ENCODE measurements around the gene PCYT1B.

The PCYT1B gene

DNA sequence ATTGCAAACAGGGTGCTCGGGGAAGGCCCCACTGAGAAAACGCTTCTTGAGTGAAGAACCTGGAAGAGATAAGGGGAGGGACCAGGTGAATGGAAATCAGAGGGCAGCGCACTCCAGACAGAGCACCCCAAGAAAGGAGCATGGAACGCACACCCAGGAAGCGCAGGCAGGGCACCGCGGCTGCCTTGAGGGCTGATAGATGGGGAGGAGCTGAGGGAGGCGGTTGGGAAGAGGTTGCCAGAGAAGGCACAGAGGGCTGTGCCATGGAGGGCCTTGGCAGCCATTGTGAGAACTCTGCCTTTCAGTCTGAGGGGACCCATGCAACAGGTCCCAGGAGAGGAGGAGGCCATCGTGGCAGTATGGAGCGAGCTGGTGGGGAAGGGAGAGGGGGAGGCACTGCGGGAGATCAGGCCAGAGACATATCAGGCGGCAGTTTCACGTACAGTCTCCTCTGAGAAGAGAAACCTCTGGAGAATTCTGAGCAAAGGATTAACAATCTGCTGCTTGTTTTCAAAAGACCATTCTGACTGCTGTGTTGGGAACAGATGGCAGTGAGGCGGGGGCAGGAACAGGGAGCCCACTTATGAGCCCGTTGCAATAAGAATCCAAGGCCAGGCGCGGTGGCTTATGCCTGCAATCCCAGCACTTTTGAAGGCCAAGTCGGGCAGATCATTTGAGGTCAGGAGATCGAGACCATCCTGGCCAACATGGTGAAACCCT is 83.7 kb downstream of the PCYT1B start:
- no peaks in the 10 kb centered on the region for H3K9me3 ChIP-seq (ENCODE audit: control insufficient read depth, low read length)
- H3K4me1 ChIP-seq (ENCODE audit: control insufficient read depth, insufficient read depth, low read length) = no peaks in the 10 kb centered on the region
- no peak overlapping the region for H3K4me3 ChIP-seq (ENCODE audit: low read length)
- no peak overlapping the region for H3K9ac ChIP-seq (ENCODE audit: low read length)
- no peaks in the 10 kb centered on the region for H3K27me3 ChIP-seq (ENCODE audit: control insufficient read depth, insufficient read depth, low read length)
- no peaks in the 10 kb centered on the region for H3K36me3 ChIP-seq (ENCODE audit: control insufficient read depth, insufficient read depth, low read length)

DNA sequence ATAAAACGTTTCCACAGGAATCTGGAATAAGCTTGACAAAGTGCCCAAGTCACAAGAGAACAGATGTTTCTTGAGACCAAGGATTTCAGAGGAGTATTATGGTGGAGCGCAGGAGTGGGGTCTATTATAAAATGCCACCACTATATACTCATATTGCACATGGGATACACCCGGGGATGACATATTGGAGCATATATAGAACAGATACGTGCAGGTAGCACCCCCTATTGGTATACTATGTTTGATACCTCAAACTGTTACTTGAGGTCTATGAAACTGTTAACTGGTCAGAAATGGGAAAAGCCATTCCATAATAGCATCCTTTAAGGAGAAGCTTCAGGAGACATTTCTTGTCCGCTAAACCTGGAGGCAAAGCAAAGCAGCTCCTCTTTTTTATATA is 86.0 kb downstream of the PCYT1B start:
- H3K9me3 ChIP-seq (ENCODE audit: control insufficient read depth, low read length) = no peaks in the 10 kb centered on the region
- no peaks in the 10 kb centered on the region for H3K36me3 ChIP-seq (ENCODE audit: control insufficient read depth, insufficient read depth, low read length)
- H3K9ac ChIP-seq (ENCODE audit: low read length) = no peak overlapping the region
- H3K27me3 ChIP-seq (ENCODE audit: control insufficient read depth, insufficient read depth, low read length) = no peaks in the 10 kb centered on the region
- H3K4me1 ChIP-seq (ENCODE audit: control insufficient read depth, insufficient read depth, low read length) = no peaks in the 10 kb centered on the region
- no peak overlapping the region for H3K4me3 ChIP-seq (ENCODE audit: low read length)

DNA sequence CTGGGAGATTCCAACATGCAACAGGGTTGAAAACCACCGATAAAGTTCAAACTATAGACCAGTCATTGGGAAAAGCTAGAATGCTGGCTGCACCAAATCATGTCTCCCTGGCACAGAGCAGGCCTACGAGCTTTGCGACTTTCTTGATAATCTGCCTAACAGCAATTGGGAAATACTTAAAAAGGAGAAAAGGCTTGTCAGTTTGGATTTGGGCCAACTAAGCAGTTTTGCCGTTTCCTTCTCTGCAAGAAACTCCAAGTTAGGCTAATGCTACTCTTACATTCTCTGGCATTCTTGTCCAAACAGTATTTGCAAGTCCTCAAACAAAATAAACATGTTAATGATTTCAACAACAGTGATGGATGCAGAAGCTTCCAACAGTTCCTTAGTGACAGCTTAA is 94.1 kb downstream of the PCYT1B start:
- H3K36me3 ChIP-seq (ENCODE audit: control insufficient read depth, insufficient read depth, low read length) = no peaks in the 10 kb centered on the region
- H3K4me3 ChIP-seq (ENCODE audit: low read length) = no peak overlapping the region
- no peaks in the 10 kb centered on the region for H3K9me3 ChIP-seq (ENCODE audit: control insufficient read depth, low read length)
- no peak overlapping the region for H3K9ac ChIP-seq (ENCODE audit: low read length)
- H3K27me3 ChIP-seq (ENCODE audit: control insufficient read depth, insufficient read depth, low read length) = no peaks in the 10 kb centered on the region
- no peaks in the 10 kb centered on the region for H3K4me1 ChIP-seq (ENCODE audit: control insufficient read depth, insufficient read depth, low read length)

DNA sequence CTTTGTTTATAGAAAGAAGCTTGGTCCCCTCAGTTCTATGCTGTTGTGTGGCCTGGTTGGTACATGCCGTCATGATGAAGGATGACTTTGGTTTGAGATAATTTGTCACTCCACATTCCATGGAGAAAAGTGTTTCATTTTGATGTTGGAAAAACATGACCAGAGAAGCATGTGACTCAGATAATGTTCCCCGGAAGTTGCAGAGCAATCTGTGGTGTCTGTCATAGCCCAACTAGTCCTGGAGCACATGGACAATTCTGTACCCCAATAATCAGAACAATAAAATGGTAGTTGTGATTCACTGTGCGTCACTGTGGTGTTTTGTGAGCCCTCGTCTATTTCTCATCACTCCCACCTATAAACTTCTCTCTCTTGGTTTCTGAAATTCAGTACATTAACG is 97.0 kb downstream of the PCYT1B start:
- H3K27me3 ChIP-seq (ENCODE audit: control insufficient read depth, insufficient read depth, low read length) = no peaks in the 10 kb centered on the region
- no peaks in the 10 kb centered on the region for H3K36me3 ChIP-seq (ENCODE audit: control insufficient read depth, insufficient read depth, low read length)
- H3K4me1 ChIP-seq (ENCODE audit: control insufficient read depth, insufficient read depth, low read length) = no peaks in the 10 kb centered on the region
- H3K4me3 ChIP-seq (ENCODE audit: low read length) = no peak overlapping the region
- no peaks in the 10 kb centered on the region for H3K9me3 ChIP-seq (ENCODE audit: control insufficient read depth, low read length)
- H3K9ac ChIP-seq (ENCODE audit: low read length) = no peak overlapping the region

DNA sequence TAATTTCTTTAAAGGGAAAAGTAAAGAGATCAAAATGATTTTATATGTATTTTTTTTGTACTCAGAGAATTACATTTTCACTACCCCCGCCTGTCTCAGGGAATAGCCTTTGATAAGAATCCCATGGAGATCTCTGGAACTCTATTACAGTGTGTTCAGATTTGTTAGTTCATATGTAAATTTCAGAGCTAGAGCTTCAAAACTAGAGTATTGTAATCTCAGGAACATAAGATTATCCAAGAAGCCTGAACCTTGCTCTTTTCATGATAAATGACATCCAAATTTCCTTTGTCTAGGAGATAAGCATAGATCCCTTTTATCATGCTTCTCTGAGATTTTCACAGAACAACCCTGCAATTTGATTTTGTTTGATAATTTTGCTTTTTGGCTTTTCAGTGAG is 99.2 kb downstream of the PCYT1B start:
- Histone ChIP-seq H3K36me3 (ENCODE audit: control insufficient read depth, insufficient read depth, low read length) (no peaks in the 10 kb centered on the region), H3K4me3 (ENCODE audit: low read length) (no peak overlapping the region), H3K9ac (ENCODE audit: low read length) (no peak overlapping the region), H3K9me3 (ENCODE audit: control insufficient read depth, low read length) (no peaks in the 10 kb centered on the region), H3K27me3 (ENCODE audit: control insufficient read depth, insufficient read depth, low read length) (no peaks in the 10 kb centered on the region), H3K4me1 (ENCODE audit: control insufficient read depth, insufficient read depth, low read length) (no peaks in the 10 kb centered on the region)

DNA sequence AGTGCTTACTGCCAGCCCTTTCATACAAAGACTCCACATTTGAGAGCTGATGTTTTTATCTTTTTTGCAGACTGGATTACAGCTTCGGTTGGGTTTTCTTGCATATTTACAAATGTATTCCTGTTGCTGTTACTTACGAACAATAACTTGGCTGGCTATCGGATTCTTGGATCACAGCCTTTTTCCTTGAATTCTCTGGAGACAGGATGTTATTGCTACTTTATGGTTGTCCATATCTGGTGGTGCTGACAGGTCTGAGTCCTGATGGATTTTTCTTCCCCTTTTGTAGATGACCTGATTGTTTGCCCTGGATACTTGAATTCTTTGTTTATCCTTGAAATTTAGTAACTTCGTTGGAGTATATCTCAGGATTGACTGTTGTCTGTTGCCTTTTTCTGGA is 104.4 kb downstream of the PCYT1B start:
- no peaks in the 10 kb centered on the region for H3K36me3 ChIP-seq (ENCODE audit: control insufficient read depth, insufficient read depth, low read length)
- H3K9ac ChIP-seq (ENCODE audit: low read length) = no peak overlapping the region
- H3K9me3 ChIP-seq (ENCODE audit: control insufficient read depth, low read length) = no peaks in the 10 kb centered on the region
- no peaks in the 10 kb centered on the region for H3K4me1 ChIP-seq (ENCODE audit: control insufficient read depth, insufficient read depth, low read length)
- no peaks in the 10 kb centered on the region for H3K27me3 ChIP-seq (ENCODE audit: control insufficient read depth, insufficient read depth, low read length)
- H3K4me3 ChIP-seq (ENCODE audit: low read length) = no peak overlapping the region

DNA sequence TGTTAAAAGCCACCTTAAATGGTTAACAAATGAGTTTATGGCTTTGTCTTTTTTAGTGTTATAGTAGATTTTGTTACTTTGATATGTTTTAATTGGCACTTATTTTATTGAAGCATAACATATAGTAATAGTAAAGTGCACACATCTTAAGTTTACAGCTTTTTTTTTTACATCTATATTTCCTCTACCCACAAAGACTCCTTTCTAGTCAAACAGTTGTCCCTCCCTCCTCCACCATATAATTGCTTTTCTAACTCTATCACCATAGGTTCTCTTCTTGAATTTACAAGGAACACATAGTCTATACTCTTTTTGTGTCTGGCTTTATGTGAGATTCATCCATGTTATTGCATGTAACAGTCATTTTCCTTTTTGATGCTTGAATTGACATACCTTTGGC is 110.6 kb downstream of the PCYT1B start:
- no peaks in the 10 kb centered on the region for H3K9me3 ChIP-seq (ENCODE audit: control insufficient read depth, low read length)
- H3K4me1 ChIP-seq (ENCODE audit: control insufficient read depth, insufficient read depth, low read length) = no peaks in the 10 kb centered on the region
- no peak overlapping the region for H3K4me3 ChIP-seq (ENCODE audit: low read length)
- H3K9ac ChIP-seq (ENCODE audit: low read length) = no peak overlapping the region
- H3K27me3 ChIP-seq (ENCODE audit: control insufficient read depth, insufficient read depth, low read length) = no peaks in the 10 kb centered on the region
- no peaks in the 10 kb centered on the region for H3K36me3 ChIP-seq (ENCODE audit: control insufficient read depth, insufficient read depth, low read length)

DNA sequence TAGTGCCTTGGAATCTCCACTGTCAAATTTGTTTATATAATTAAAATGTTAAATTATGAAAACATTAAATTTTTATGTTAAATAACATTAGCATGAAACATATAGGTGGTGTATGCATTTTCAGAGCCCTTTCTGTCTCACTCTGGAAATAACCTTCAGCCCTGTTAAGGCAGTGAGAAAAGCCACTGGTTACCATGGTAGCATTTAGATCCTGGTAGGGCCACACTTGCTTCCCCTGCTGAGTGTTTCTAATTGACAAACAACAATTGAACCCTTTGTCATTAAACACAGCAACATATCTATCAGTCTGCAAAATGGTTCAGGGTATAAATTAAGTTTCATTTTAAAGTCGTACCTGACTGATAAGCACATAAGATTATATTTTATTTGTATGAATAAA is 118.5 kb downstream of the PCYT1B start:
- no peaks in the 10 kb centered on the region for H3K9me3 ChIP-seq (ENCODE audit: control insufficient read depth, low read length)
- no peaks in the 10 kb centered on the region for H3K36me3 ChIP-seq (ENCODE audit: control insufficient read depth, insufficient read depth, low read length)

DNA sequence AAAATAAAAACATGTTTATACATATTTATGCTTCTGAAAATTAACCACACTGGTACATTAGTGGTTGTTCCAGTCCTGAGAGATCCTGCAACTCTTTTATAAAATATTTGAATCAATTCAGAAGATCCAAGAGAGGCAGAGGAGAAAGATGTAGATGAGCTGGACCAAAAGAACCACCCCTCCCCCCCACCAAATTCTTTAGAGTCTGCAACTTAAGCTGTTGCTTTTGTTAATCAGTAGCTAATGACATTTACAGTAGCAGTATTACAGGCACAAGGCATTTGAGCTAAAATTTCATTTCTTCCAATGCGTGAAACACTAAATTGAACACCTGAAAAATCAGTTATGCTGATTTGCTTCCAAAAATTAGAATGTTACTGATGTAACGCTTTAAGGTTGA is 120.5 kb downstream of the PCYT1B start:
- Histone ChIP-seq H3K9me3 (ENCODE audit: control insufficient read depth, low read length) (no peaks in the 10 kb centered on the region), H3K9ac (ENCODE audit: low read length) (no peak overlapping the region), H3K4me3 (ENCODE audit: low read length) (no peak overlapping the region), H3K27me3 (ENCODE audit: control insufficient read depth, insufficient read depth, low read length) (no peaks in the 10 kb centered on the region), H3K36me3 (ENCODE audit: control insufficient read depth, insufficient read depth, low read length) (no peaks in the 10 kb centered on the region), H3K4me1 (ENCODE audit: control insufficient read depth, insufficient read depth, low read length) (no peaks in the 10 kb centered on the region)

More for the DNA sequence above, 118.5 kb downstream of the PCYT1B start:
- Histone ChIP-seq H3K27me3 (ENCODE audit: control insufficient read depth, insufficient read depth, low read length) (no peaks in the 10 kb centered on the region), H3K4me1 (ENCODE audit: control insufficient read depth, insufficient read depth, low read length) (no peaks in the 10 kb centered on the region), H3K9ac (ENCODE audit: low read length) (no peak overlapping the region), H3K4me3 (ENCODE audit: low read length) (no peak overlapping the region)

DNA sequence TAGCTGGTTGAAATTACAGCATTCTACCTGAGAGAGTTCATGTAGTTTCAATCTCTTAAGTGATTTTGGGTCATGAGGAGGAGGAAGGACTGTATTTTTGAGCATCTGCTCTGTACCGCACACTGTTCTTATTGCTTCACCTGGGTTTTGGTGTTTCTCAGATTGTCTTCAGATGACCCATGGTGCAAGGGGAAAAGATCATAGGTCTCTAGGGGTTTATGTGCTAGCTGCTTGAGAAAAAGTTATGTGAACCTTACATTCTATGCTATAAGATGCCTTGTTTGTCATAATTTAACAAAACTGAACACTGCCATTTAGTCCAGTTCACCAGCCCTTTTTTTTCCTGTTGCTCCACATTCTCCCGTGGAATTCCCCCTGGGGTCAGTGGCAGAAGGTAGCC is 121.7 kb downstream of the PCYT1B start:
- no peaks in the 10 kb centered on the region for H3K36me3 ChIP-seq (ENCODE audit: control insufficient read depth, insufficient read depth, low read length)
- H3K4me3 ChIP-seq (ENCODE audit: low read length) = no peak overlapping the region
- H3K9me3 ChIP-seq (ENCODE audit: control insufficient read depth, low read length) = no peaks in the 10 kb centered on the region
- no peaks in the 10 kb centered on the region for H3K27me3 ChIP-seq (ENCODE audit: control insufficient read depth, insufficient read depth, low read length)
- H3K9ac ChIP-seq (ENCODE audit: low read length) = no peak overlapping the region
- H3K4me1 ChIP-seq (ENCODE audit: control insufficient read depth, insufficient read depth, low read length) = no peaks in the 10 kb centered on the region

DNA sequence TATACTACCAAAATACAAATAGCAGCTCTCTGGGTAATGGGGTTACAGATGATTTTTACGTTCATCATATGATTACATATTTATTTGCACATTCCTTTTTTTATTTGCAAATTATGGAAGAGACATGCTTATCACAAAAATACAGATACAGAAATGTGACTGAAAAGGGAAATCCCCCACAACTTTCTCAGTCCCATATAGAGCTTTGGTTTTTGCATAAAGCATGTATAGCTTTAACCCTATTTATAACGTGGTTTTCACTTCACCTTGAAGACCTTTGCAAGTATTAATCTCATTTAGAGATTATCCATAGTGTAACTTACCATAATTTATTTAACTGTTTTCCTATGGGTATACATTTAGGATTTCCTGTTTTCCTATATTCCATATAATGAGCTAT is 126.7 kb downstream of the PCYT1B start:
- H3K4me3 ChIP-seq (ENCODE audit: low read length) = no peak overlapping the region
- H3K9me3 ChIP-seq (ENCODE audit: control insufficient read depth, low read length) = no peaks in the 10 kb centered on the region
- H3K9ac ChIP-seq (ENCODE audit: low read length) = no peak overlapping the region
- H3K4me1 ChIP-seq (ENCODE audit: control insufficient read depth, insufficient read depth, low read length) = no peaks in the 10 kb centered on the region
- H3K27me3 ChIP-seq (ENCODE audit: control insufficient read depth, insufficient read depth, low read length) = no peaks in the 10 kb centered on the region
- H3K36me3 ChIP-seq (ENCODE audit: control insufficient read depth, insufficient read depth, low read length) = no peaks in the 10 kb centered on the region

DNA sequence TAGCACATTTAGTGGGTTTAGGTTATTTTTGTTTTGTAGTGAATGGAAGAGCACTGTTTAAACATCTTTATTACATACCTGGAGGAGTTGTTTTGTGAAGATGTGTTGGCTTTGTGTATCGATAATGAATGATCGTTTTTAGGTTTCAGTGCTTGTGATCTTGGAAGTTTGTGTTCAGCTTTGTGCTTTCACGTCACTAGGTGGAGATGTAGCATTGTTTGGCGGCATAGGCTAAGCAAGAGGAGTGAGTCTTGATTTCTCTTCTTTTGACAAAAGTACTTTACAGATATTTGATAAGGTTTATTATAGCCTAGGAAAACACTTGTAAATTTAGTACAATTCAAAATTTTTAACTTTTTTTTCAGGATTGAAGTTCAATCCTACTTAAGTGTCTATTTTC is 131.7 kb downstream of the PCYT1B start:
- Histone ChIP-seq H3K9ac (ENCODE audit: low read length) (no peak overlapping the region), H3K36me3 (ENCODE audit: control insufficient read depth, insufficient read depth, low read length) (no peaks in the 10 kb centered on the region), H3K27me3 (ENCODE audit: control insufficient read depth, insufficient read depth, low read length) (no peaks in the 10 kb centered on the region), H3K4me1 (ENCODE audit: control insufficient read depth, insufficient read depth, low read length) (no peaks in the 10 kb centered on the region), H3K4me3 (ENCODE audit: low read length) (no peak overlapping the region), H3K9me3 (ENCODE audit: control insufficient read depth, low read length) (no peaks in the 10 kb centered on the region)

DNA sequence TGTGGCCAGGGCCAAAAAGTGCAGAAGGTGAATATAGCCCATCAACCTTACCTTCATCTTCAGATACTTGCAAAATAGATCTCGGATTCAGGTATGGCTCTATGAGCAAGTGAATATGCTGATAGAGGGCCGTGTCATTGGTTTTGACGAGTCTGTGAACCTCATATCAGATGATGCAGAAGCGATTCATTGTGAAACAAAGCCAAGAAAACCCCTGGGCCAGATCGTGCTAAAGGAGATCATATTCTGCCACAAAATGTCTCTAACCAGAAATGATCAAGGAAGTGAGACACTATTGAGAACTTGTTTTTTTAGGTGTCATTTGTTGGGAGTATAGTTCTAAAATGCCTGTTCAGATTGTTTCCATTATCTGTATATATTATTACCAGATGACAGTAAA is 133.7 kb downstream of the PCYT1B start:
- Histone ChIP-seq H3K9ac (ENCODE audit: low read length) (no peak overlapping the region), H3K4me1 (ENCODE audit: control insufficient read depth, insufficient read depth, low read length) (no peaks in the 10 kb centered on the region)

More for the DNA sequence above, 133.7 kb downstream of the PCYT1B start:
- Histone ChIP-seq H3K9me3 (ENCODE audit: control insufficient read depth, low read length) (no peaks in the 10 kb centered on the region), H3K4me3 (ENCODE audit: low read length) (no peak overlapping the region), H3K36me3 (ENCODE audit: control insufficient read depth, insufficient read depth, low read length) (no peaks in the 10 kb centered on the region), H3K27me3 (ENCODE audit: control insufficient read depth, insufficient read depth, low read length) (no peaks in the 10 kb centered on the region)

All from mucosa of stomach (tissue), 1 donor.